ENCODE measurements around the gene FYN. TPM values are rescaled to one million over a fixed set of nuclear protein-coding genes. Genes with fewer than 3 reads are reported as not detected.

FYN gene
- total RNA-seq, 2 donors from 2014 or later = 25.7 to 83.1 TPM

DNA sequence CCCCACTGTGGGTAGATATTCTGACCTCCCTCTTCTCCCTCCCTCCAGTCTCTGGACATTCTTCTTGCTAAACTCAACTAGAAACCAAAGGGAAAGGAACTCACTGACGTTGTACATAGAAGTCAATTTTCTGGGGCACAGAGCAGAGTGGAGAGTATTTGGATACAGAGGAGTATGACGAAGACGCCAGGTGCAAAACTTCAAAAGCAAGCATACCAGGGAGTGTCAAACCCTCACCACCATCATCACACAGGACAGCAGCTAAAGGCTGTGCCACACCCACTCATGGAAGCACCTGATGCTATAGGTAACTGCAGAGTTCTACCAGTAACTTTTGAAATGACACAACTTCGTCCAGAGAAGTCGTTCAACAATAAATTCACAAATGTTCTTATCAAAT lies 64.8 kb downstream of the FYN start:
- Histone ChIP-seq H3K27me3 (no peaks in the 10 kb centered on the region), H3K4me3 (no peak overlapping the region), H3K9me3 (no peaks in the 10 kb centered on the region), H3K4me1 (no peaks in the 10 kb centered on the region), H3K36me3 (replicated peaks in 1 of 2; ENCODE audit: insufficient read depth in 1 of 2, low read depth in 2 of 2) (no peaks in the 10 kb centered on the region), H3K27ac (no peak overlapping the region)
- ATAC-seq = no peak
- no peak for DNase-seq
- TF ChIP-seq POLR2A (IDR thresholded peaks at IDR 0.05) = no peak
- TF ChIP-seq, protein P1, sequence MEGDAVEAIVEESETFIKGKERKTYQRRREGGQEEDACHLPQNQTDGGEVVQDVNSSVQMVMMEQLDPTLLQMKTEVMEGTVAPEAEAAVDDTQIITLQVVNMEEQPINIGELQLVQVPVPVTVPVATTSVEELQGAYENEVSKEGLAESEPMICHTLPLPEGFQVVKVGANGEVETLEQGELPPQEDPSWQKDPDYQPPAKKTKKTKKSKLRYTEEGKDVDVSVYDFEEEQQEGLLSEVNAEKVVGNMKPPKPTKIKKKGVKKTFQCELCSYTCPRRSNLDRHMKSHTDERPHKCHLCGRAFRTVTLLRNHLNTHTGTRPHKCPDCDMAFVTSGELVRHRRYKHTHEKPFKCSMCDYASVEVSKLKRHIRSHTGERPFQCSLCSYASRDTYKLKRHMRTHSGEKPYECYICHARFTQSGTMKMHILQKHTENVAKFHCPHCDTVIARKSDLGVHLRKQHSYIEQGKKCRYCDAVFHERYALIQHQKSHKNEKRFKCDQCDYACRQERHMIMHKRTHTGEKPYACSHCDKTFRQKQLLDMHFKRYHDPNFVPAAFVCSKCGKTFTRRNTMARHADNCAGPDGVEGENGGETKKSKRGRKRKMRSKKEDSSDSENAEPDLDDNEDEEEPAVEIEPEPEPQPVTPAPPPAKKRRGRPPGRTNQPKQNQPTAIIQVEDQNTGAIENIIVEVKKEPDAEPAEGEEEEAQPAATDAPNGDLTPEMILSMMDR (IDR thresholded peaks at IDR 0.05) = no peak
- 52 to 66% methylated on average over 5 of the region's 5 CpGs for WGBS, 2 donors
- intact Hi-C loops (cut with DNase I) = no loop called here

DNA sequence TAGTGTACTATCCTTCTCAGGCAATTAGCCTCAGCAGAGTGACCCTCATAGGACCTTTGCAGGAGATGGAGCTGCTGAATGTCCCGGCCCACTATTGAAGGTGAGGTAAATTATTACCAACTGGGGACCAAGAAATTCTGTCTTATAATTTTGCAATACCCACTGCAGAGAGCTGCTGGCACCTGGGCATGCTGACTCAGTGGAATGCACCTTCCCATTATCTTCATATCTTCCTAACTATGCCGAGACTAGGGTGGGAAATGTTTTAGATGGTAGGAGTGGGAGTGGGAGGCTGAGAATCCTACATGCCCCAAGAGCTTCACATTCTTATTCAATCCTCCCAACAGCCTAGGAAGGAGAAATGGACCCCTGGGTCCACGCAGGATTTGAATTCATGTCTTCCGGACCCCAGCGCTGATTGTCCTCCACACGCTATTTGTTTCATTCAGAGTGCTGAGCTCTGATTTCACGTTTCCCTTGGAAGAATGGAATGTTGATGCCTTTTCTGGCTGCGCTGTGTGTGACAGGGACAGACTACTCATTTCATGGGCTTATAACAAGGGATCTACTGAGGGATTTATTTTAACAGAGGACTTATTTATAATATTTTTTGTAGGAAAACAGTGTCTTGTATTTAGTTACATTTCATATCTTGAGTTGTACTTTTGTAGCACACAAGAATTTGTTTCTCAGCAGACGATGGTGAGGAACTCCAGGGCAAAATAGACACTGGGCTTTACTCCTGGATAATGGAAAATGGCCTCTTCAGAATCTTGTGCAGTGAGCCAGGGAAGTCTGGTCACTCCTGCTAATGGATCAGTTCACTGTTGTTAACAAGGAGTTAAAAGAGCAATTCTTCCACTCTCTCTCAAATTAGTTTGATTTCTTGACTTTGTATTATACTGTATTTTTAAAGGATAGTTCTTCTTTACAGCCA lies 66.4 kb downstream of the FYN start:
- no peaks in the 10 kb centered on the region for H3K27me3 ChIP-seq
- intact Hi-C loops (cut with DNase I) = no loop called here
- no peak for DNase-seq
- TF ChIP-seq, protein P1 (IDR thresholded peaks at IDR 0.05) = no peak
- TF ChIP-seq POLR2A (IDR thresholded peaks at IDR 0.05) = no peak
- ATAC-seq = no peak
- no peaks in the 10 kb centered on the region for H3K4me1 ChIP-seq
- no peak overlapping the region for H3K27ac ChIP-seq
- H3K9me3 ChIP-seq = no peaks in the 10 kb centered on the region
- H3K36me3 ChIP-seq (replicated peaks in 1 of 2; ENCODE audit: insufficient read depth in 1 of 2, low read depth in 2 of 2) = no peaks in the 10 kb centered on the region
- H3K4me3 ChIP-seq = no peak overlapping the region
- WGBS, 2 donors = 74 to 78% methylated on average over 9 of the region's 9 CpGs

DNA sequence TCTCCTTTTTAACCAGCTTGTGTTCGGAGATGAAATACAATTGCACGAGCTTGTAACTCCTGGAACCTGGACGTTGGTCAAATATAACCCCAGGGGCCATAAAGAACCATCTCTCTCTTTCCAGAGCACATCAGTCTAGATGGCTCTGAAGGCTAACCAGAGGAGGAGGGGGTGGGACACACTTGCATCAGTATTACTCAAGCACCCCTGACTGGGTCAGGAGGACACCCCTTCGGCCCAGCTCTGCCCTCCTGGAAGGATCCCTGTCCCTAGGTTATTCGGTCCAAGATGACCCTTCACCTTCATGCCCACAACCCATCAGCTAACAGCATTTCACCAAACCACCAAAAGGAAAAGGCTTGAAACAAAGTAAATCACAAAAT lies 67.1 kb downstream of the FYN start:
- WGBS, 2 donors = 68 to 81% methylated on average over 5 of the region's 5 CpGs
- Histone ChIP-seq H3K27ac (no peak overlapping the region), H3K4me1 (no peaks in the 10 kb centered on the region), H3K36me3 (replicated peaks in 1 of 2; ENCODE audit: insufficient read depth in 1 of 2, low read depth in 2 of 2) (no peaks in the 10 kb centered on the region), H3K27me3 (no peaks in the 10 kb centered on the region), H3K4me3 (no peak overlapping the region), H3K9me3 (no peaks in the 10 kb centered on the region)
- intact Hi-C loops (cut with DNase I) = no loop called here
- TF ChIP-seq POLR2A (IDR thresholded peaks at IDR 0.05) = no peak
- TF ChIP-seq, protein P1 (IDR thresholded peaks at IDR 0.05) = no peak
- ATAC-seq = no peak
- DNase-seq = no peak

DNA sequence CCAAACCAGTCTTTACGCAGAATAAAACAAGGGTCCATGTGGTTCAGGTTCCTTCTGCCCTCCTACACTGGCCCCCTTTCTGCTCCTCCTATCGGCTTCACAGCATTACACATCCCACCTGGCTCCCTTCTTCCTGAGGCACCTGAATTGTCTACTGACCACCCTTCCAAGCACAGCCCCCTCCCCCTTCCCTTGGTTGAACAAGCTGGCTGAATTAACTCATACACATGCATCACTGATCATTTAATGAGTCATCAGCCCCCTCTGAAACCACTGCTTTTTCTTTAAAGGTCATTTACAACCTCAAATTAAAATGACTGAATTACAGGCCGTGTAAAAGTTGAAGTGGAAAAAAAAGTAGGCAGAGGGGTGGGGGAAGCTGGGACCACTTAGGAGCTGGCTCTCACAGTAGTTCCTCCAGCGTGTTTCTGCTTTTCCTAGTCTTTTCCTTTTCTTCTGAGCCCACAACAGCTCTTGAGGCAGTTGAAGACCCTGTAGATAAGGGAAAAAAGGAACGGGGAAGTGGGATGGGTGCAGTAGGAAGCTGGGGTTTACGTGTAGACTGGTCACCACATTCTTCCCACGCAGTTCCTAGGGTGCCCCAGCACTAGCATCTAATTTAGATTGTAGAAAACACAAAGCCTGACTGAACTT lies 67.6 kb downstream of the FYN start:
- Histone ChIP-seq H3K27ac (no peak overlapping the region), H3K36me3 (replicated peaks in 1 of 2; ENCODE audit: insufficient read depth in 1 of 2, low read depth in 2 of 2) (no peaks in the 10 kb centered on the region), H3K4me3 (no peak overlapping the region), H3K9me3 (no peaks in the 10 kb centered on the region), H3K4me1 (no peaks in the 10 kb centered on the region), H3K27me3 (no peaks in the 10 kb centered on the region)
- ATAC-seq = no peak
- DNase-seq = no peak
- 62 to 66% methylated on average over 7 of the region's 7 CpGs for WGBS, 2 donors
- TF ChIP-seq, protein P1 (IDR thresholded peaks at IDR 0.05) = no peak
- TF ChIP-seq POLR2A (IDR thresholded peaks at IDR 0.05) = no peak
- intact Hi-C loops (cut with DNase I) = no loop called here
